ENCODE results near the gene HSPA5. TPM values are rescaled to one million over a fixed set of nuclear protein-coding genes. Genes with fewer than 3 reads are reported as not detected.
"Not testable (repeated sequence)": the region's sequence is repeated elsewhere in the genome, so short reads cannot be mapped to it uniquely, and the experiment has no call there.

HSPA5 gene
- total and polyA plus RNA-seq, 2 experiments from 2014 or later = 69.2 to 882 TPM

DNA sequence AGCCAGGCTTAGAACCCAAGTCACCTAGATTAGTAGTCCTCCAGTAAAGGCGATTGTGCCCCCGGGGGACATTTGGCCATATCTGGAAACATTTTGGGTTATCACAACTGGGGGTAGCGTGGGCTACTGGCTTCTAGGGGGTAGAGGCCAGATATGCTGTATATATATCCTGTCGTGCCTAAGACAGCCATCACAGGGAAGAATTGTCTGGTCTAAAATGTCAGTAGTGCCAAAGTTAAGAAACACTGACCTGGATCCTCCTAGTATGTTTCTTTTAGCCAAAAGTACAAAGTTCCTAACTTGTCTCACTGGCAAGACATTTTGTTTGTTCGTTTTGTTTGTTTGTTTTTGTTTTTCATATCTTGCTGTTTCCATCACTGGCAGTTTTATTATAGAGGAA lies 27.0 kb downstream of the HSPA5 start:
- H3K27ac ChIP-seq = no peak overlapping the region
- no peaks in the 10 kb centered on the region for H3K4me1 ChIP-seq (ENCODE audit: low read depth)
- DNase-seq (ENCODE audit: low read depth in 1 of 2, low spot score in 1 of 2) = no peak
- no peaks in the 10 kb centered on the region for H3K9me3 ChIP-seq (ENCODE audit: low read depth)
- peaks cover 3% of the 10 kb centered on the region for H3K36me3 ChIP-seq
- no peak for TF ChIP-seq CTCF (IDR thresholded peaks at IDR 0.05; ENCODE audit: low read depth, low read length)
- H3K4me3 ChIP-seq = no peak overlapping the region
- no peaks in the 10 kb centered on the region for H3K27me3 ChIP-seq

DNA sequence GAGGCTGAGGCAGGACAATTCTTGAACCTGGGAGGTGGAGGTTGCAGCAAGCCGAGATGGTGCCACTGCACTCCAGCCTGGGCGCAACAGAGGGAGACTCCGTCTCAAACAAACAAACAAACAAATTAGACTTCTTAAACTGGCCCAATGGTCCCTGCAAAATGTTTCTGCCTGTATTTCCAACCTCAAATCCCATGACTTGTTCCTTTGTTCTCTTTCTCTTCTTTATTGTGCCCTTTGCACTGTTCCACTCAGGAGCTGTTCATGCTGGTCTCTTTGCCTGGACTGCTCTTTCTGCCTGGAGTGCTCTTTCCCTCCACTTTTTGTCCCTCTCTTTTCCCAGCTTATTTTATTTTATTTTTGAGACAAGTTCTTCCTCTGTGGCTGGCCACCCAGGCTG lies 36.7 kb downstream of the HSPA5 start:
- TF ChIP-seq CTCF (IDR thresholded peaks at IDR 0.05; ENCODE audit: low read depth, low read length) = no peak
- H3K4me1 ChIP-seq (ENCODE audit: low read depth) = no peaks in the 10 kb centered on the region

DNA sequence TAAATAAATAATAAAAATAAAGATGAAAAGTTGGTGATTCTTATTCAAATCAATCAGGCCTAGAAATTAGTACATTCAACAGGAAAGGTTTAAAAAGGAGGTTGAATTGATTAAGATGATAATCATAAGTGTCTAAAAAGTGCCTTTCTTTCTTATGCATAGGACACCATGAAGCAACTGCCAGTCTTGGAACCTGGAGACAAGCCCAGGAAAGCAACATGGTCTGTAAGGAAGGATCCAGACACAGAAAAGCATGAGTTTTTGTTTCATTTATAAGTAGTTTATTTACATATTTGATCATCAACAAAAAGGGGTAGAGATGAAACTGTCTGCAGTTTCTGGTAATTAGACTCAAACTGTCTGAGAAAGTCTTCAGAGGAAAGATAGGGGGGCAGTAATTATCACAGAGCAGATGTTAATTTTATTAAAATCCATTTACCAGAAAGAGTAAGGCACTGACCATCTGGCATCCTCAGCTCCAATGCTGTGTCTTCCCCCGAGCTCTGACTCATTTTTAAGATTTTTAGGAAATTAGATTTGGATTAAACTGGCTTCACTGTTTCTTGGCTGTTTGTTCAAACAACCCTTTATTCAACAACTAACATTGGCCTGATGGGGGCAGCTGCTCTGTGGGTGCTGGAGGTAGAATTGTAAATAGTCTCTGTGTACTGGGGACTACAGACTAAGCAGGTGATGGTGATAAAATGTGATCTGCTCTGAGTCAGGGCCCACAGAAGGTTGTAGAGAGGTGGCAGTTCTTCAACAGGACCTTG lies 38.1 kb downstream of the HSPA5 start:
- Histone ChIP-seq H3K36me3 (peaks cover 8% of the 10 kb centered on the region), H3K27ac (no peak overlapping the region), H3K9me3 (ENCODE audit: low read depth) (no peaks in the 10 kb centered on the region), H3K4me3 (no peak overlapping the region), H3K4me1 (ENCODE audit: low read depth) (no peaks in the 10 kb centered on the region), H3K27me3 (no peaks in the 10 kb centered on the region)
- TF ChIP-seq CTCF (IDR thresholded peaks at IDR 0.05; ENCODE audit: low read depth, low read length) = no peak
- DNase-seq (ENCODE audit: low read depth in 1 of 2, low spot score in 1 of 2) = no peak

More for the DNA sequence above, 36.7 kb downstream of the HSPA5 start:
- H3K36me3 ChIP-seq = peaks cover 8% of the 10 kb centered on the region
- DNase-seq (ENCODE audit: low read depth in 1 of 2, low spot score in 1 of 2) = no peak
- no peaks in the 10 kb centered on the region for H3K9me3 ChIP-seq (ENCODE audit: low read depth)
- H3K4me3 ChIP-seq = no peak overlapping the region
- H3K27me3 ChIP-seq = no peaks in the 10 kb centered on the region
- H3K27ac ChIP-seq = no peak overlapping the region

- no peaks in the 10 kb centered on the region for H3K9me3 ChIP-seq (ENCODE audit: low read depth)
- H3K4me3 ChIP-seq = peak within 1 kb of the TSS; percentile 80
- no peaks in the 10 kb centered on the region for H3K36me3 ChIP-seq
- H3K27ac ChIP-seq = peak within 1 kb of the TSS; percentile 84
- H3K4me1 ChIP-seq (ENCODE audit: low read depth) = no peaks in the 10 kb centered on the region
- peak; percentile 96 to 98 for DNase-seq (ENCODE audit: low read depth in 1 of 2, low spot score in 1 of 2)
- no peaks in the 10 kb centered on the region for H3K27me3 ChIP-seq
- TF ChIP-seq CTCF (IDR thresholded peaks at IDR 0.05; ENCODE audit: low read depth, low read length) = no peak
These were observed 40.7 kb downstream of the HSPA5 start, which contains the start of gene RABEPK for GRCh38 chr9:125200216-125201047. Gene RABEPK, plus strand, starts transcription at chr9:125200542. Its CDS starts 2,472 bp downstream, at chr9:125203014.

DNA sequence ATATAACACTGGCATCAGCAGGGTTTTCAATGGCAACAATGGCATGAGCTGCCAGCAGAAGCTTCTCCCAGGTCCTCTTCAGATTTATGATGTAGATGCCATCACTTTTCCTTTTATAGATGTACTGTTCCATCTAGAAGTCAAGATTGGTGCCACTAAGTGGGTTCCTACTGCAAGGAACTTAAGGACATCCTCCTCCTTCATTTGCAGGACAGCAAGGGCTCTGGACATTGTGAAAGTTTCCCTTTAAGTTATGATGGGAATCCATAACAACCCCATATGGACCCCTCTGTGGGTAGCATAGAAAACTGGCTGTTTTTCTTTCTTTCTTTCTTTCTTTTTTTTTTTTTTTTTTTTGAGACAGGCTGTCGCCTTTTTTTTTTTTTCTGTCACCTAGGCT lies 45.6 kb downstream of the HSPA5 start:
- not testable (repeated sequence) for DNase-seq (ENCODE audit: low read depth in 1 of 2, low spot score in 1 of 2); H3K27me3 ChIP-seq; H3K36me3 ChIP-seq; H3K4me1 ChIP-seq (ENCODE audit: low read depth); H3K9me3 ChIP-seq (ENCODE audit: low read depth); H3K27ac ChIP-seq; H3K4me3 ChIP-seq

- DNase-seq (ENCODE audit: low read depth in 1 of 2, low spot score in 1 of 2); H3K27me3 ChIP-seq; H3K36me3 ChIP-seq; H3K4me1 ChIP-seq (ENCODE audit: low read depth); H3K9me3 ChIP-seq (ENCODE audit: low read depth); H3K4me3 ChIP-seq; H3K27ac ChIP-seq: not testable (repeated sequence)
These were observed 46.7 kb downstream of the HSPA5 start for GRCh38 chr9:125194466-125194865.

Data from cardiac muscle cell (in vitro differentiated cells and primary cell).